HG02973 (cell line): ENCODE results near the gene PGBD5.

Experiments
- ATAC-seq: cut with Tn5 transposase; IDR thresholded peaks from one replicate; pipeline ENCODE4 v1.9.1; 2021; ENCODE audit warnings: moderate library complexity; ENCODE audit not compliant: unreplicated experiment

The PGBD5 gene

DNA sequence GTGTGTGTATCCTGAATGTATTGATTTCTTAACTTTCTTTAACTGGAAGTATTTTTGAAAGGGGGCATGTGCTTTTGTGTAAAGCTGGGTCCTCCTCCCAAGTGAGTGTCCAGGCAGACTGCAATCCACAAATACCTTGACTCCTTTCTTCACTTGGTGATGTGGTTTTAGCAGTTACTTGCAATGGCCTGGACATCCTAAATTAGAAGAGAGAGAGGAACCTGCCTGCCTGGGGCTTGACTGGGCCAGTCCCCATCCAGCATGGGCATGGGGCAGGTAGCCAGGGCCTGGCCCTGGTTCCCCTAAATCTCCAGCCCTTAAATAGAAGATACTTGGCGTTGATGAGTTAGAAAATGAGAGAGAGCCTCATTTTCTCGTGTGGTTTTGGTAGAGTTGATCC lies 159.7 kb downstream of the PGBD5 start:
- ATAC-seq = no peak

DNA sequence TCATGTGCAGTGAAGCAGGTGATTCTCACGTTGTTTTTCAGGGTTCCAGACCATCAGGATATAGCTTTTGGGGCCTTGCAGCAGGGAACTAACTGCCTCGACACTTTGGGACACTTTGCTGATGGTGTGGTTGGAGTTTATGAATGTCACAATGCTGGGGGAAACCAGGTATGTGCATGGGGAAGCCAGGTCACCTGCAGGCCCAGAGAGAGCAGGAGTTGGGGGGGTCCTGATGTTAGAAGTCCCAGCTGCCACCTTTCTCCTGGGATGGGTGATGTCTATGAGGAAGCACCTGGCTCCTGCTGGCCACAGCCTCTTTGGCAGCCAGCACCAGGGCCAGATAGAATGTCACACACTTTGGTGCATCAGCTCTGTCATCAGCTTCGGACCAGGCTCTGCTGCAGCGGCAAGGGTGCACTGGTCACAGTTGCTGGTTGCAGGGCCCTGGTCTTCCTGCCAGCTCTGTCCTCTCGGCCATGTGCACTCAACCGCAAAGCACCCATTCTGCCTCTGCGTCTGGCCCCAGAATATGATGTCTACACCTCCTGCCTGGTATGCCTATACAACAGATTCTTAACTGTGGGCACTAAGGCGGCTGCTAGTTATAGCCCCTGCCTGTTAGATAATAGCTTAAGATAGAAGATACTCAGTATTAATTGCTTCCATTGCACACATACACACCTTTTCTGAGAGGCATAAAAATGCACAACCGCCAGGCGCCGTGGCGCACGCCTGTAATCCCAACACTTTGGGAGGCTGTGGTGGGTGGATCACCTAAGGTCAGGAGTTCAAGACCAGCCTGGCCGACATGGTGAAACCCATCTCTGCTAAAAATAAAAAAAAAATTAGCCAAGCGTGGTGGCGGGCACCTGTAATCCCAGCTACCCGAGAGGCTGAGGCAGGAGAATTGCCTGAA lies 160.7 kb downstream of the PGBD5 start:
- ATAC-seq = no peak
